ENCODE data around the gene CYP2A7.
"Not testable (repeated sequence)": the region's sequence is repeated elsewhere in the genome, so short reads cannot be mapped to it uniquely, and the experiment has no call there.

Gene CYP2A7

DNA sequence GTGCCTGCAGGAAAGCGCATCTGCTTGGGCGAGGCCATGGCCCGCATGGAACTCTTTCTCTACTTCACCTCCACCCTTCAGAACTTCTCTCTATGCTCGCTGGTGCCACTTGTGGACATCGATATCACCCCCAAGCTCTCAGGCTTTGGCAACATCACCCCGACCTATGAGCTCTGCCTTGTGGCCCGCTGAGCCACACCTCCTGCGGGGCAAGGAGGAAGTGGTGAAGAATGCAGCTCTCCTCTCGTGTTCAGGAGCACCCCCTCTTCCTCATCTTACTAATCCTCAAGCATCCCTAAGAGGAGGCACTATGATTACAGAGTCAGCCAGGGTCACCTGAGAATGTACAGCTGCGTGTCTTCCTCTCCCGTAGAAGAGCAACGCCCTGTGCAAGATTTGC, 17.9 kb upstream of the CYP2A7 start:
- DNase-seq (ENCODE audit: extremely low spot score); POLR2A ChIA-PET: not testable (repeated sequence)

DNA sequence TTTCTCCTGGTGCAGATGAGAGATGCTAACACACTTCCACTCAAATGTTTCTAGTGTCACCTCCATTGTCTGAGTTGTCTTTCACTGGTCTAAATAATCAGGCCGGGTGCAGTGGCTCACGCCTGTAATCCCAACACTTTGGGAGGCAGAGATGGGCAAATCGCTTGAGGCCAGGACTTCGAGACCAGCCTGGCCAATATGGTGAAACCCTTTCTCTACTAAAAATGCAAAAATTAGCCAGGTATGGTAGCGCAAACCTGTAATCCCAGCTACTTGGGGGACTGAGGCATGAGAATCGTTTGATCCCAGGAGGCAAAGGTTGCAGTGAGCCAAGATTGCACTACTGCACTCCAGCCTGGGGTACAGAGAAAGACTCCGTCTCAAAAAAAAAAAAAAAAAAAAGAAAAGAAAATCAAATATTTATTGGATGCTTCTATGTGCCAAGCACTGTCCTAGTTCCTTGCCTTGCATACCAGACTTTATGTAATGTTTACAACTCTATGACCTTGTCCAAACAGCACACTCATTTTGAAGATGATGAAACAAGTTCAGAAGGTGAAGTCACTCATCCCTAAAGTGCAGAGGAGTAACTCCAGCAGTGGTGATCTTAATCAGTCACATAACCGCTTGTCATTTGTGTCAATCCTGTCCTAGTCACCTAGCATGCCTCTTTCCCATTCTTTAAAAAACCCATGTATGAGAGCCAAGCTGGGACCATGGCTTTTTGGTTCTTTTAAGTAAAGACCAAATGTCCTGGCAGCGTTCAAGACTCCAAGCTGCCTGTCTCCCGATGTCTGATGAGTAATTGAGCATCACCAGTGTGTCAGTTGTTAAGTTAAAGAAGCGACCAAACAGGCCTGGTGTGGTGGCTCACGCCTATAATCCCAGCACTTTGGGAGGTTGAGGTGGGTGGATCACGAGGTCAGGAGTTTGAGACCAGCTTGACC, 15.1 kb upstream of the CYP2A7 start:
- TF ChIP-seq, protein P1, sequence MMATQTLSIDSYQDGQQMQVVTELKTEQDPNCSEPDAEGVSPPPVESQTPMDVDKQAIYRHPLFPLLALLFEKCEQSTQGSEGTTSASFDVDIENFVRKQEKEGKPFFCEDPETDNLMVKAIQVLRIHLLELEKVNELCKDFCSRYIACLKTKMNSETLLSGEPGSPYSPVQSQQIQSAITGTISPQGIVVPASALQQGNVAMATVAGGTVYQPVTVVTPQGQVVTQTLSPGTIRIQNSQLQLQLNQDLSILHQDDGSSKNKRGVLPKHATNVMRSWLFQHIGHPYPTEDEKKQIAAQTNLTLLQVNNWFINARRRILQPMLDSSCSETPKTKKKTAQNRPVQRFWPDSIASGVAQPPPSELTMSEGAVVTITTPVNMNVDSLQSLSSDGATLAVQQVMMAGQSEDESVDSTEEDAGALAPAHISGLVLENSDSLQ (IDR thresholded peaks at IDR 0.05), result 0 out of 2 replicates have a peak, but pooled peaks have one; percentile 12
- POLR2A ChIA-PET; DNase-seq (ENCODE audit: extremely low spot score); CTCF ChIA-PET: not testable (repeated sequence)

More for the DNA sequence above, 17.9 kb upstream of the CYP2A7 start:
- CTCF ChIA-PET, result not testable (repeated sequence)

DNA sequence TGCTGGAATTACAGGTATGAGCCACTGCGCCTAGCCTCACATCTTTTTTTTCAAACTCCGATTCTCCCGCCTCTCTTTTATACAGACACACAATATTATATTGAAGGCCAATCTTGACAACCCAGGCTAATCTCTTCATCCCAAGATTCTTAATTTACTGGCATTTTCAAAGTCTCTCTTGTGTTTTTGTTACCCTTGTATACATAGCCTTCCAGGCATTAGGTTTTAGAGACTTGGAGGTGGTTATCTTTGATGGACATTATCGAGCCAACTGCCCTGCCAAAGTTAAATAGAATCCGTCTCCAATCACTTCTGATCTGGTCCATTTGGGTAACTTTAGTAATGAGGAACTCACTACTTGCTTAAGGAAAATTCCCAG, 14.4 kb upstream of the CYP2A7 start:
- CTCF ChIA-PET, result no interaction called here
- POLR2A ChIA-PET, result no interaction called here
- DNase-seq (ENCODE audit: extremely low spot score), result no peak
- no peak for TF ChIP-seq FOXK2 (IDR thresholded peaks at IDR 0.05)

DNA sequence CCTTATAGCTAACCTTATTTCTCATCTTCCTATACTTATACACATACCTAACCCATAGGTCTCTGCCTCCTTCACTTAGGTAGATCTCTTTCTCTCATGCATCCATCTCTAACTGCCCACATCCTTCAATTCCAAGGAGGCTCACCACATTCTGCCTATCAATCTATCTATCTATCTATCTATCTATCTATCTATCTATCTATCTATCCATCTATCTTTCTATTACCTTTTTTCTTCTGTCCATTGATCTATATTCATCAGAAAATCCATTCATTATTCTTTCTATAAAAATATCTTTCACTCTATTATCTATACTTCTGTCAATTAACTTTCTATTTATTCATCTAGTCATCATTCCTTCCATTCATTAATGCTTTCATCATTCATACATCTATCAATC, 11.1 kb upstream of the CYP2A7 start:
- TF ChIP-seq SUZ12 (IDR thresholded peaks at IDR 0.05) (no peak), BHLHE40 (IDR thresholded peaks at IDR 0.05; ENCODE audit: borderline replicate concordance) (no peak), FOXK2 (IDR thresholded peaks at IDR 0.05) (no peak), LEF1 (IDR thresholded peaks at IDR 0.05; ENCODE audit: borderline replicate concordance) (no peak), SP1 (IDR thresholded peaks at IDR 0.05) (no peak), TARDBP (IDR thresholded peaks at IDR 0.05) (no peak), FOXA1 (IDR thresholded peaks at IDR 0.05) (no peak), CTBP1 (IDR thresholded peaks at IDR 0.05; ENCODE audit: borderline replicate concordance) (no peak), L3MBTL2 (conservative IDR thresholded peaks at IDR 0.05) (no peak)
- TF ChIP-seq, protein P1 (IDR thresholded peaks at IDR 0.05), result no peak
- CTCF ChIA-PET, result interaction anchor here (0.6 kb wide), 1 partner anchor 73 kb away, joined by 3 read pairs; no protein-coding TSS in a partner anchor
- no peak for DNase-seq (ENCODE audit: extremely low spot score)
- POLR2A ChIA-PET, result no interaction called here

DNA sequence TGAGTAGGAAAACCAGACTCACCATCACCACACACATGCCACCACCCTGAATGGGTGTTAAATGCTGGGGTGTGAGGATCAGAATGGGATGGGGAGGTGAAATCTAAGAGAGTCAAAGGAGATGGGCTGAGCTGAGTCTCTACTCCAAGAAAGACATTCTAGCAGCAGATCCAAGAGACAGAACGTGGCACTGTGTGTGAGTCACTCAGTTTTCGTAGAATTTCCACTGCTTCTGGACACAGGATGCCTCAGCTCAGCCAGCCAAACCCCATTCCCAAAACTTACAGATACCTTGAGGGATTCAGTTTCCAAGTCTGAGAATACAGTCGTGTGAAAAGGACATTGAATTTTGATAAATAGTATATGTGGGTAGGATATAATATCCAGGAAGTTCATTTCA, 7.3 kb upstream of the CYP2A7 start:
- TF ChIP-seq FOXA1 (IDR thresholded peaks at IDR 0.05), result no peak
- TF ChIP-seq LEF1 (IDR thresholded peaks at IDR 0.05; ENCODE audit: borderline replicate concordance), result no peak
- TF ChIP-seq, protein P1 (IDR thresholded peaks at IDR 0.05), result no peak
- TF ChIP-seq ELF4 (IDR thresholded peaks at IDR 0.05), result no peak
- TF ChIP-seq ARNT (IDR thresholded peaks at IDR 0.05), result no peak
- TF ChIP-seq L3MBTL2 (conservative IDR thresholded peaks at IDR 0.05), result no peak
- no peak for TF ChIP-seq SUZ12 (IDR thresholded peaks at IDR 0.05)
- no peak for TF ChIP-seq CTBP1 (IDR thresholded peaks at IDR 0.05; ENCODE audit: borderline replicate concordance)
- TF ChIP-seq NFRKB (IDR thresholded peaks at IDR 0.05), result no peak
- no peak for TF ChIP-seq HDGF (IDR thresholded peaks at IDR 0.05; ENCODE audit: borderline replicate concordance)
- TF ChIP-seq SP1 (IDR thresholded peaks at IDR 0.05), result no peak
- TF ChIP-seq BHLHE40 (IDR thresholded peaks at IDR 0.05; ENCODE audit: borderline replicate concordance), result no peak
- no peak for TF ChIP-seq ZNF384 (IDR thresholded peaks at IDR 0.05)
- TF ChIP-seq TARDBP (IDR thresholded peaks at IDR 0.05), result no peak
- TF ChIP-seq FOXM1 (IDR thresholded peaks at IDR 0.05; ENCODE audit: borderline replicate concordance), result no peak
- TF ChIP-seq FOXK2 (IDR thresholded peaks at IDR 0.05), result no peak
- CTCF ChIA-PET, result no interaction called here
- POLR2A ChIA-PET, result no interaction called here
- DNase-seq (ENCODE audit: extremely low spot score), result no peak

DNA sequence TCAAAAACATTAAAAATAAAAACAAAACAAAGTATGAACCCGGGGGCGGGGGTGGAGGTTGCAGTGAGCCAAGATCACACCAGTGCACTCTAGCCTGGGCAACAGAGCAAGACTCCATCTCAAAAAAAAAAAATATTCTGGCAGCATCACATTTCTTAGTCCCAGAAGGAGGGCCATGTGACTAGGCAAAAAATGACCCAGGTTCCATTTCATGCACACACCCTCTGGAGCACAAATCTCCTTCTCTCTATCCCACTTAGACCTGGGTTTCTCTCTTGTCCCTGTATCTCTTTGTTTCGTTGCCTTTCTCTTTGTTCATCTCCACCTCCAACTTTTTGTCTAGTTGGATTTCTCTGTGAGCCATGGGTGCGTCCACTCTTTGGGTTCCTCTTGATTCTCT, 6.2 kb upstream of the CYP2A7 start:
- POLR2A ChIA-PET, result no interaction called here
- no peak for DNase-seq (ENCODE audit: extremely low spot score)
- TF ChIP-seq ELF4 (IDR thresholded peaks at IDR 0.05) (no peak), HDGF (IDR thresholded peaks at IDR 0.05; ENCODE audit: borderline replicate concordance) (no peak), ARNT (IDR thresholded peaks at IDR 0.05) (no peak), LEF1 (IDR thresholded peaks at IDR 0.05; ENCODE audit: borderline replicate concordance) (no peak)
- CTCF ChIA-PET, result no interaction called here

DNA sequence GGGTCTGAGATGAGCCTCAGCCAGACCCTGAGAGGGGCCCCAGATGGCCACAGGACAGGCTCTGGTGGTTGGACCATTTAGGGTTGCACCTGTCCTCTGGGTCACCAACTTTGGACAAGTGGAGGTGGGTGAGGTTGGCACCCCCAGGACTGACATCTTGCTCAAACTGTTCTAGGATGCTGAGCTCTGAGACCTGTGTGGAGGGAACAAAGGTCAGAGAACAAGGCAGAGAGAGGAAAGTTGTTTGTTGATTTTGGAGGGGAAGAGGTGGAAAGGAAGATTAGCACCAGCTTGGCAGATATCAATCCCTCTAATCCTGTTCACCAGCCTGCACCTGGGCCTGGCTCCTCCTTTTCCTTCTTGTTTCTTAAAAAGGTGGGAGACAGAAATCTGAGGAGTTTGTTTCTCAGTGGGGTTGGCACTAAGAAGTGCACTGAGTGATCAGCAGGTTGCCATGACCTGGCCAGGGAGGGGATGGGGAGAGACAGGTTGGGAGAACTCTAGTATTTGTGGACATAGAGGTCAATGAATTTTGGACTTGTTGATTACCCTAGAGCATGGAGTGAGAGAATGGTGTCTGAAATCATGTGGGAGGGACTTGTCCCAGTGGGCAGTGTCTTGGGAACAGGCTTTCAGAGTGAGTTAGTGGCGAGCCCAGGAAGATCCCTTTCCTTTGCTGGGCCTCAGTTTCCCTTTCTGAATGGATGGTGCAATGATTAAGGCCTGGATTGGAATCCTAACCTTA, 2.3 kb upstream of the CYP2A7 start:
- POLR2A ChIA-PET; DNase-seq (ENCODE audit: extremely low spot score); CTCF ChIA-PET: not testable (repeated sequence)

DNA sequence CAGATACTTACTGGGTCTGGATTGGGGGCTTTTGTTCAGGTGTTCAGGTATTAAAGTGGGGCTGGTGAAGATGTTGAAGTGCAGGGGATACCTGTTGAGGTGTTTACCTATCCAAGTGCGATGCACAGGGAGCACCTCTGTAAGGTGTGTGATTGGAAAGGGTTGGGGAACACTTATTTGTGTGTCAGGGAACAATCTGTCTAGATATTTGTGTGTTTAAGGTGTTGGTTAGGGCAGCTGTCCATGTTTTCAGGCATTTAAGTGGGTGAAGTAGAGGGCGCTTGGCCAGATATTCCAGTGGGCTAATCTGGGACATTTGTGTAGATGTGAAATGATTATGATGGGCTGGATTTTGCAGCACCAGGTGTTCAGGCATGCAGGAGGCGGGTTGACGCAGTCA, 2.7 kb downstream of the CYP2A7 start:
- DNase-seq (ENCODE audit: extremely low spot score); CTCF ChIA-PET; POLR2A ChIA-PET: not testable (repeated sequence)
